Kidney epithelial cell (primary cell): ENCODE results near the gene SPEM3. TPM values are rescaled to one million over a fixed set of nuclear protein-coding genes. Genes with fewer than 3 reads are reported as not detected.
"Not testable (repeated sequence)": the region's sequence is repeated elsewhere in the genome, so short reads cannot be mapped to it uniquely, and the experiment has no call there.

Experiments used
- DNase-seq: peaks from one replicate; pipeline ENCODE4 v3.0.0-alpha.2; 2010; ENCODE audit warnings: low read depth
- H3K27me3 ChIP-seq: 2 replicates; pipeline ENCODE4 v1.6.0; 2011; ENCODE audit warnings: low read length; ENCODE audit not compliant: control insufficient read depth, insufficient read depth
- H3K36me3 ChIP-seq: 2 replicates; pipeline ENCODE4 v1.5.1; 2011; ENCODE audit warnings: low read length; ENCODE audit not compliant: control insufficient read depth, insufficient read depth
- H3K4me3 ChIP-seq: 2 replicates; pipeline ENCODE4 v1.5.1; 2011; ENCODE audit warnings: low read depth, mild to moderate bottlenecking, control low read depth, low read length
- CTCF ChIP-seq: IDR thresholded peaks from 2 replicates; pipeline ENCODE4 v1.5.1; 2011; ENCODE audit warnings: mild to moderate bottlenecking, moderate library complexity, low read length, control low read depth, inconsistent platforms; ENCODE audit not compliant: insufficient read depth, poor library complexity, severe bottlenecking
- total RNA-seq: library from RNA; depleted of rRNA; stranded (reverse); fragments of >200 nt; gene quantifications from 2 replicates; pipeline ENCODE4 v1.2.3, GENCODE V29; 2015

The SPEM3 gene
- total RNA-seq, 1 donor from 2014 or later = not detected

GRCh38 chr17:7468804-7469389 lies 40.2 kb downstream of the SPEM3 start:
- Histone ChIP-seq H3K27me3 (no peaks in the 10 kb centered on the region), H3K4me3 (no peak overlapping the region), H3K36me3 (peaks cover 3% of the 10 kb centered on the region)
- no peak for TF ChIP-seq CTCF
- DNase-seq = no peak

- not testable (repeated sequence) for H3K36me3 ChIP-seq, H3K27me3 ChIP-seq, H3K4me3 ChIP-seq, DNase-seq
Observed at GRCh38 chr17:7469843-7470242, 41.2 kb downstream of the SPEM3 start.

- H3K36me3 ChIP-seq, DNase-seq, H3K4me3 ChIP-seq, H3K27me3 ChIP-seq: not testable (repeated sequence)
Observed at GRCh38 chr17:7470457-7470973, 41.9 kb downstream of the SPEM3 start.

- Histone ChIP-seq H3K4me3 (no peak overlapping the region), H3K27me3 (no peaks in the 10 kb centered on the region), H3K36me3 (peaks cover 1% of the 10 kb centered on the region)
- no peak for DNase-seq
- no peak for TF ChIP-seq CTCF
Observed at GRCh38 chr17:7471729-7472128, 43.1 kb downstream of the SPEM3 start.

GRCh38 chr17:7474767-7475166 lies 46.1 kb downstream of the SPEM3 start:
- not testable (repeated sequence) for H3K4me3 ChIP-seq, H3K36me3 ChIP-seq, DNase-seq, H3K27me3 ChIP-seq

- Histone ChIP-seq H3K36me3 (no peaks in the 10 kb centered on the region), H3K4me3 (no peak overlapping the region), H3K27me3 (no peaks in the 10 kb centered on the region)
- no peak for TF ChIP-seq CTCF
- no peak for DNase-seq
Observed at GRCh38 chr17:7475764-7476422, 47.2 kb downstream of the SPEM3 start.

GRCh38 chr17:7476494-7476893 lies 47.8 kb downstream of the SPEM3 start:
- DNase-seq = no peak
- no peak for TF ChIP-seq CTCF
- Histone ChIP-seq H3K4me3 (no peak overlapping the region), H3K36me3 (no peaks in the 10 kb centered on the region), H3K27me3 (no peaks in the 10 kb centered on the region)
